ENCODE measurements around the gene KRTAP10-2.
A peak's percentile ranks its signal among the peaks of the same experiment; 100 is the strongest.
"Not testable (repeated sequence)": the region's sequence is repeated elsewhere in the genome, so short reads cannot be mapped to it uniquely, and the experiment has no call there.

Gene KRTAP10-2

DNA sequence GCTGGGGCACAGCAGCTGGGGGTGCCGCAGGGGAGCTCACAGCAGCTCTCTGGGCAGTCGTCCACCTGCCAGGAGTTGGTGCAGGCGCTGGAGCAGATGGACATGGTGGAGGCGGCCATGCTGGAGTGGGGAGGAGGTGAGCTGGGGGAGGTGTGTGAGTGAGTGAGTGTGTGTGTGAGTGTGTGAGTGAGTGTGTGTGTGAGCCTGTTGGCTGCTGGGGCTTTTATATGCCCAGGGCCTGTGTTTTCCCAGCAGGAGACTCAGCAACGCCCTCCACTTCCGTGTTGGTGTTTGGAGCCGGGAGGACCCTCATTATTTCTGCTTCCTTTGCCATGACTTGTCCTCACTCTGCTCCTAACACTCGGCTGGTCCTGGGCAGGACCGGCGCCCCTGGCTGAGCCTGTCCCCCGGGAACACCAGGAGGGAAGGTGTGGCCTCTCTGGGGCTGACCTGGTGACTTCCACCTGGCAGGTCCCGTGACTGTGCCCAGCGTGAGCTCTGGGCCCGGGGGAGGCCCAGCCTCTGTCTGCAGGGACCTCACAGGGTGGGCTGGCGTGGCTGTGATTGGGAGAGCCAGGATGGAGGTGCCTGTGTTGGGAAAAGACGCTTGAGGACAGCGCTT, at the start of gene KRTAP10-2:
Gene KRTAP10-2, minus strand, starts transcription at position 166 of the 622 bp plus-strand sequence. Its CDS starts 47 bp downstream, at position 119.
- H3K4me3 ChIP-seq (ENCODE audit: low read depth, low read length): no peak within 1 kb of the TSS
- TF ChIP-seq CTCF (IDR thresholded peaks at IDR 0.05; ENCODE audit: low read depth, low read length, missing control alignments): no peak
- no peak for DNase-seq (ENCODE audit: low read depth)

DNA sequence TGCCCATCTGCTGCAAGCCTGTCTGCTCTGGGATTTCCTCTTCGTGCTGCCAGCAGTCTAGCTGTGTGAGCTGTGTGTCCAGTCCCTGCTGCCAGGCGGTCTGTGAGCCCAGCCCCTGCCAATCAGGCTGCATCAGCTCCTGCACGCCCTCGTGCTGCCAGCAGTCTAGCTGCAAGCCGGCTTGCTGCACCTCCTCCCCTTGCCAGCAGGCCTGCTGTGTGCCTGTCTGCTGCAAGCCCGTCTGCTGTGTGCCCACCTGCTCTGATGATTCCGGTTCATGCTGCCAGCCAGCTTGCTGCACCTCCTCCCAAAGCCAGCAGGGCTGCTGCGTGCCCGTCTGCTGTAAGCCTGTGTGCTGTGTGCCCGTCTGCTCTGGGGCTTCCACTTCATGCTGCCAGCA, 49.8 kb upstream of the KRTAP10-2 start:
- peak; percentile 5 for TF ChIP-seq CTCF (IDR thresholded peaks at IDR 0.05; ENCODE audit: low read depth, low read length, missing control alignments)
- not testable (repeated sequence) for DNase-seq (ENCODE audit: low read depth); H3K4me3 ChIP-seq (ENCODE audit: low read depth, low read length)

GRCh38 chr21:44600118-44600978, 49.0 kb upstream of the KRTAP10-2 start, which contains the start of gene KRTAP10-7:
KRTAP10-7 (plus strand) TSS chr21:44600597; CDS start chr21:44600622, 25 bp downstream.
- H3K4me3 ChIP-seq (ENCODE audit: low read depth, low read length); DNase-seq (ENCODE audit: low read depth): not testable (repeated sequence)

DNA sequence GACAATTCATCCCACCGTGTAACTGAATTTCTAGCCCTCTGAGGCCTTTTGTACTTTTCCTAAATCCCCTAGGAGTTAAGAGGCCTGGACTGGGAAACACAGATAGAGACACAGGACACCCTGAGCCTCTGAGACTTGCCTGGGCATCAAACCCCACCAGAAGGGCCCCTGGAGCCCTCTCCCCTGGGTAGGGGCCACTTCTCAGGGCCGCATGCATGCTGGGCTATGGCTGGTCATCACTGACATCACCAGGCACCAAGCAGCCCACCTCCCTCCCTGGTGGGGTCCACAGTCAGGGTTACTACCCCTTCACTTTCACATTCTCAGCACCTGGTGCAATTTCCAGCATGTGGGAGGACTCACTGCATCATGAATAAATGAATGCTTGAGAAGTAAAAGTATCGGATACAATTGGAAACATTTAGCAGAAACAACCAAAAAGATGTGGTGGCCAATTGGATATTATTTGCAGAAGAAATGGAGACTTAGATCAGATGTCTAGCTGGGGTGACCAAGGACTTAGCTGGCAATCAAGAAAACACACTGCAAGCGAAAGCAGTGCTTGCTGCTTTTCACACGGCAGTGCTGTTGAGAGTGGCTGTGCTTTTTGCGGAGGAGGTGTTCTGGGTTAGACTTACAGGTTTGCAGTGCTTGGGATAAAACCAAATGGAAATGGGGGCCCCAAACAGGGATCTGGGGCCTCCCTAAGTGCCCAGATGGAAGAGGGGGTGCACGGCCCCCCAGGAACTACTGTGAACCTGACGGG, 48.1 kb upstream of the KRTAP10-2 start:
- DNase-seq (ENCODE audit: low read depth): no peak
- TF ChIP-seq CTCF (IDR thresholded peaks at IDR 0.05; ENCODE audit: low read depth, low read length, missing control alignments): no peak
- no peak overlapping the region for H3K4me3 ChIP-seq (ENCODE audit: low read depth, low read length)

- TF ChIP-seq CTCF (IDR thresholded peaks at IDR 0.05; ENCODE audit: low read depth, low read length, missing control alignments): no peak
- no peak for DNase-seq (ENCODE audit: low read depth)
- no peak overlapping the region for H3K4me3 ChIP-seq (ENCODE audit: low read depth, low read length)
Measured at GRCh38 chr21:44598061-44598460, 46.8 kb upstream of the KRTAP10-2 start.

DNA sequence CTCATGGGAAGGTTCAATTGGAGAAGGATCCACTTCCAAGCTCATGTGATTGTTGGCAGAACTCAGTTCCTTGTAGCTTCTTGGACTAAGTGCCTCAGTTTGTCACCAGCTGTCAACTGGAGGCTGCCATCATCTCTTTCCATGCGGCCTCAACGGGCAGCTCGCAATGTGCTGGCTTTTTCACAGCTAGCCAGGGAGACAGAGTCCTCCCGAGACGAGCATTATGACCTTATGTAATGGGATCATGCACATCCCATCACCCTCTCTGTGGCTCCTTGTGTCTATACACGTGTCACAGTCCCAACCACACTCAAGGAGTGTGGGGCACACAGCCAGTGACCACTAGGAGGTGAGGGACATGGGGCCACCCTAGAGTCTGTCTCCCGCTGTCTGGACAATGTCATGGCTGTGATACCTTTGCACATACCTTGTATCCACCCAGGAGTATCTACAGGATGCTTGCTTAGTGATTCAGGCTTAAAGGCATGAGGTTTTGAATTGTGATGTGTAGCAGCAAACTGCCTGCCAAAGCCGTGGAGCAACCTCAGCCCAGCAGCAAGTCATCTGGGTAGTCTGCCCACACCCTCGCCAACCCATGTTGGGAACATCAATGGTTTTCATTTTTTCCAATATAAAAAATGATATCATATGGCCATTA, 44.9 kb upstream of the KRTAP10-2 start:
- TF ChIP-seq CTCF (IDR thresholded peaks at IDR 0.05; ENCODE audit: low read depth, low read length, missing control alignments): no peak
- no peak for DNase-seq (ENCODE audit: low read depth)
- no peak overlapping the region for H3K4me3 ChIP-seq (ENCODE audit: low read depth, low read length)
